ENCODE results near the gene ADM. TPM values are rescaled to one million over a fixed set of nuclear protein-coding genes. Genes with fewer than 3 reads are reported as not detected.

Gene ADM
- total RNA-seq, 1 experiment from 2014 or later, result 82.5 TPM

DNA sequence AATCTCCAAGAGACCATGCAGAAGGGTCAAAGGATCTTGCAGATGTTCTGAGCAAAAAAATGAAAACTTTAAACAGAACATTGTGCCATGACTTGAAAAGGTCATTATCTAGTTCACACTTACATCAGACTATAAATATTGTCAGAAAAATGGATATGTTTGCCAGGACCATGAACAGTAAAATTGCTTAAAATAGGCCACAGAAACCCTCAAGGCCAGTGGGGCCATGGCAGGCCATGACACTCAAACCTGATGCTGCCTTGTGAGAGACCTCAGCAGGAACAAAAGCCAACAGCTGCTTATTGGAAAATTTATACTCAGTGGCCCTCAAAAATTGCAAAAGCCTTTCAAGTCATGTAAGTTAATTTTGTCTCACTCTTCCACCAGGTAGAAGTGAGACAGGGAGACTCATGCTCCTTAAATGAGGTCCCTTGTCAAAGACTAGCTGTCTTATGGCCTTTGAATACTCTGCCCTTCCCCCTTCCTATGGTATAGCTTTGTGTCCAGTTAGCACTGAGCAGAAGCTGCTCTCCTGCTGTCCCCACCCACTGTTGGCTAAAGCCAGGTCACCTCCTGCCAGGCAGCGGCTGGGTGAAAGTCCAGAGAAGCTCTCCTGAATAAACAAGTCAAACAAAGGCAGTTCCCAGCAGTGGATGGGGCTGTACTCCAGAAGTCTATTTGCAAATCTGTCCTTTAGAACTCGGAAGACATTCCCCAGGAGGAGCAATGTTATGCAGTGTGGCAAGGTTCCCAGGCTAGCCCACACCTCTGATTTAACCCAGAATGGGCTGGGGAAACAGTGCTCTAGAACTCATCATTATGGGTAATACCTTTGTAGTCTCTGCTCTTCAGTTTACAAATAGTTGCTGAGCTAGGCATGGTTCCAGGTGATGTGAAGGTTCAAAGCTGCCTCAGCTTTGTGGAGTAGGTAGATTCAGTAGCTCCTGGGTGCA lies 21.4 kb downstream of the ADM start:
- no peak overlapping the region for H3K4me2 ChIP-seq (ENCODE audit: low read length)
- H3K4me3 ChIP-seq (ENCODE audit: low read length), result no peak overlapping the region
- ATAC-seq, result peak; percentile 8; the same call in 1 of the 2 replicates
- BruUV-seq (replicated peaks), result no TSS peak
- TF ChIP-seq, protein P1, sequence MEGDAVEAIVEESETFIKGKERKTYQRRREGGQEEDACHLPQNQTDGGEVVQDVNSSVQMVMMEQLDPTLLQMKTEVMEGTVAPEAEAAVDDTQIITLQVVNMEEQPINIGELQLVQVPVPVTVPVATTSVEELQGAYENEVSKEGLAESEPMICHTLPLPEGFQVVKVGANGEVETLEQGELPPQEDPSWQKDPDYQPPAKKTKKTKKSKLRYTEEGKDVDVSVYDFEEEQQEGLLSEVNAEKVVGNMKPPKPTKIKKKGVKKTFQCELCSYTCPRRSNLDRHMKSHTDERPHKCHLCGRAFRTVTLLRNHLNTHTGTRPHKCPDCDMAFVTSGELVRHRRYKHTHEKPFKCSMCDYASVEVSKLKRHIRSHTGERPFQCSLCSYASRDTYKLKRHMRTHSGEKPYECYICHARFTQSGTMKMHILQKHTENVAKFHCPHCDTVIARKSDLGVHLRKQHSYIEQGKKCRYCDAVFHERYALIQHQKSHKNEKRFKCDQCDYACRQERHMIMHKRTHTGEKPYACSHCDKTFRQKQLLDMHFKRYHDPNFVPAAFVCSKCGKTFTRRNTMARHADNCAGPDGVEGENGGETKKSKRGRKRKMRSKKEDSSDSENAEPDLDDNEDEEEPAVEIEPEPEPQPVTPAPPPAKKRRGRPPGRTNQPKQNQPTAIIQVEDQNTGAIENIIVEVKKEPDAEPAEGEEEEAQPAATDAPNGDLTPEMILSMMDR (conservative IDR thresholded peaks at IDR 0.05; ENCODE audit: low read depth, low read length), result no peak
- TF ChIP-seq EZH2 (IDR thresholded peaks at IDR 0.05; ENCODE audit: low read length, unreplicated experiment) (no peak), EZH2phosphoT487 (IDR thresholded peaks at IDR 0.05; ENCODE audit: borderline replicate concordance, low read length) (no peak)
- H3K4me1 ChIP-seq (ENCODE audit: insufficient read depth, low read length), result peaks cover 67% of the 10 kb centered on the region
- no peaks in the 10 kb centered on the region for H3K79me2 ChIP-seq (ENCODE audit: low read length)
- POLR2A ChIA-PET (ENCODE audit: unreplicated experiment), result no interaction called here
- H3K9me3 ChIP-seq (ENCODE audit: low read length), result no peaks in the 10 kb centered on the region
- peak; percentile 31 for DNase-seq
- peaks cover 3% of the 10 kb centered on the region for H3F3A ChIP-seq (ENCODE audit: low read length, unreplicated experiment)
- H4K20me1 ChIP-seq (ENCODE audit: low read length), result no peaks in the 10 kb centered on the region
- H2AFZ ChIP-seq (ENCODE audit: low read length), result no peak overlapping the region
- intact Hi-C loops (cut with micrococcal nuclease), result no loop called here
- H3K9me2 ChIP-seq (replicated peaks; ENCODE audit: low read length), result no peaks in the 10 kb centered on the region
- H3K36me3 ChIP-seq (ENCODE audit: low read depth, low read length), result no peaks in the 10 kb centered on the region
- CTCF ChIA-PET, result interaction anchor here (0.5 to 0.7 kb wide), 3 partner anchors 17 to 304 kb away, joined by 3 to 6 read pairs (median 4); no protein-coding TSS in a partner anchor
- no peaks in the 10 kb centered on the region for H3K27me3 ChIP-seq (ENCODE audit: low read length)
- H3K27ac ChIP-seq (ENCODE audit: low read length), result peak overlapping the region; percentile 22
- H3K9ac ChIP-seq (ENCODE audit: low read length), result no peak overlapping the region

DNA sequence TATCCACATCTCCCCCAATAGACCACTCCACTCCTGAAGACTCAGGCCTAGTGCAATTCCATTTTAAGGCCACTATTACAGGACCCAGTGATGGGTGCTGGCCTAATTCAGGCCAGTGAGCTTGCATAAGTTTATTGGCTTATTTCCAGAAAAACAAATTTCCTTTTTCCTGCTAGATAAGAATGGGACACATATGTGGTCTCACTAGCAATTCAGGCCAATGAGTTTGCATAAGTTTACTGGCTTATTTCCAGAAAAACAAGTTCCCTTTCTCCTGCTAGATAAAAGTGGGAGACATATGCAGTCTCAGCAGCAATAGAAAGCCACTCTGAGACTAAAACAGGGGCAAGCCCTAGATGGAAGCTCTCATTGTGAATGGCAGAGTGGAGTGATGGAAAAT lies 22.4 kb downstream of the ADM start:
- CTCF ChIA-PET, result interaction anchor here (1.5 kb wide), 1 partner anchor 18 kb away, joined by 3 read pairs; no protein-coding TSS in a partner anchor
- Histone ChIP-seq H3K4me2 (ENCODE audit: low read length) (no peak overlapping the region), H3K27ac (ENCODE audit: low read length) (0 out of 2 replicates have a peak overlapping the region, but pooled peaks have one; percentile 22)

More for the DNA sequence above, 22.4 kb downstream of the ADM start:
- no peaks in the 10 kb centered on the region for H4K20me1 ChIP-seq (ENCODE audit: low read length)
- intact Hi-C loops (cut with micrococcal nuclease), result no loop called here
- H3K9ac ChIP-seq (ENCODE audit: low read length), result no peak overlapping the region
- peaks cover 3% of the 10 kb centered on the region for H3F3A ChIP-seq (ENCODE audit: low read length, unreplicated experiment)
- no peaks in the 10 kb centered on the region for H3K36me3 ChIP-seq (ENCODE audit: low read depth, low read length)
- H3K79me2 ChIP-seq (ENCODE audit: low read length), result no peaks in the 10 kb centered on the region
- H3K9me2 ChIP-seq (replicated peaks; ENCODE audit: low read length), result no peaks in the 10 kb centered on the region
- H3K4me1 ChIP-seq (ENCODE audit: insufficient read depth, low read length), result peaks cover 67% of the 10 kb centered on the region
- no peaks in the 10 kb centered on the region for H3K27me3 ChIP-seq (ENCODE audit: low read length)
- BruUV-seq (replicated peaks), result no TSS peak
- POLR2A ChIA-PET (ENCODE audit: unreplicated experiment), result no interaction called here
- TF ChIP-seq EZH2phosphoT487 (IDR thresholded peaks at IDR 0.05; ENCODE audit: borderline replicate concordance, low read length) (no peak), EZH2 (IDR thresholded peaks at IDR 0.05; ENCODE audit: low read length, unreplicated experiment) (no peak)
- TF ChIP-seq, protein P1 (conservative IDR thresholded peaks at IDR 0.05; ENCODE audit: low read depth, low read length), result no peak
- ATAC-seq (no peak), DNase-seq (peak; percentile 38)
- H3K9me3 ChIP-seq (ENCODE audit: low read length), result no peaks in the 10 kb centered on the region
- no peak overlapping the region for H2AFZ ChIP-seq (ENCODE audit: low read length)
- no peak overlapping the region for H3K4me3 ChIP-seq (ENCODE audit: low read length)
